ENCODE data around the gene CACNG4.

DNA sequence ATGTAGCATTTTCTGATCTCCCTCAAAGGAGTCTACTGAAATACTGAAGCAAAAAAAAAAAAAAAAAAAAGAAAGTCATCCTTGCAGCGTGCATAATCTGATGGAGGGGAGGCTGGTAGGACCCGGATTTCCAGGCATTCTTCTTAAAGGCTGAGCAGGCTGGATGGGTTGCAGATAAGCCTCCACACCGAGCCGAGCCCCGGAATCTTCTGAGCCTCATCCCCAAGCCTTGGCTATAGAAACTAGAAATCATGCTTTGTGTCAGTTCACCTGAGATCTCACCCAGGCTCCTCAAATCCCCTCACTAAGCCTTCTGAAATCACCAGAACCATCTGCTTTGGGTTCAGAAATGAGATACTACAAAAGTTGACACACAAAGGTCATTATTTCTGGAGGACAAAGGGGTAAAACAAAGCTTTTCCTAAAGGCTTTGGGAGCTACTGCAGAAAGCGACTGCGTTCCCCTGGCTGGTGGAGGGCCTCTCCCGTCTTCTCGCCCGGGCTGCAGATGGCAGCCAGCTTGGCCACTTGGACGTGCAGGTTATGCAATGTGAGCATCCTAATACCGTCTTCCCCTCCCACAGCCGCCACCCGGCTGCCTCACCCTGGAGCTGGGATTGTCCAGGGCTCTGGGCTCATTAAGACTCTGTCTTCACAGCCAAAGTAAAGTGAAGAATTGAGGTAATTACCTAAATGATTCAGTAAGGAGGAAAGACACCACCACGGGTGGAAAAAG, 4.7 kb upstream of the CACNG4 start:
- TF ChIP-seq, protein P1, sequence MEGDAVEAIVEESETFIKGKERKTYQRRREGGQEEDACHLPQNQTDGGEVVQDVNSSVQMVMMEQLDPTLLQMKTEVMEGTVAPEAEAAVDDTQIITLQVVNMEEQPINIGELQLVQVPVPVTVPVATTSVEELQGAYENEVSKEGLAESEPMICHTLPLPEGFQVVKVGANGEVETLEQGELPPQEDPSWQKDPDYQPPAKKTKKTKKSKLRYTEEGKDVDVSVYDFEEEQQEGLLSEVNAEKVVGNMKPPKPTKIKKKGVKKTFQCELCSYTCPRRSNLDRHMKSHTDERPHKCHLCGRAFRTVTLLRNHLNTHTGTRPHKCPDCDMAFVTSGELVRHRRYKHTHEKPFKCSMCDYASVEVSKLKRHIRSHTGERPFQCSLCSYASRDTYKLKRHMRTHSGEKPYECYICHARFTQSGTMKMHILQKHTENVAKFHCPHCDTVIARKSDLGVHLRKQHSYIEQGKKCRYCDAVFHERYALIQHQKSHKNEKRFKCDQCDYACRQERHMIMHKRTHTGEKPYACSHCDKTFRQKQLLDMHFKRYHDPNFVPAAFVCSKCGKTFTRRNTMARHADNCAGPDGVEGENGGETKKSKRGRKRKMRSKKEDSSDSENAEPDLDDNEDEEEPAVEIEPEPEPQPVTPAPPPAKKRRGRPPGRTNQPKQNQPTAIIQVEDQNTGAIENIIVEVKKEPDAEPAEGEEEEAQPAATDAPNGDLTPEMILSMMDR (IDR thresholded peaks at IDR 0.05), result no peak
- no peak for TF ChIP-seq POLR2A (IDR thresholded peaks at IDR 0.05)

Measured in uterus (tissue), 2 donors.